Brain pericyte (primary cell): Measurements from ENCODE around the gene MTA2.
"Not testable (repeated sequence)": the region's sequence is repeated elsewhere in the genome, so short reads cannot be mapped to it uniquely, and the experiment has no call there.

Experiments used
- DNase-seq: peaks from one replicate; pipeline ENCODE4 v3.0.0-alpha.2; 2012; ENCODE audit warnings: low read depth, low spot score

MTA2 gene

DNA sequence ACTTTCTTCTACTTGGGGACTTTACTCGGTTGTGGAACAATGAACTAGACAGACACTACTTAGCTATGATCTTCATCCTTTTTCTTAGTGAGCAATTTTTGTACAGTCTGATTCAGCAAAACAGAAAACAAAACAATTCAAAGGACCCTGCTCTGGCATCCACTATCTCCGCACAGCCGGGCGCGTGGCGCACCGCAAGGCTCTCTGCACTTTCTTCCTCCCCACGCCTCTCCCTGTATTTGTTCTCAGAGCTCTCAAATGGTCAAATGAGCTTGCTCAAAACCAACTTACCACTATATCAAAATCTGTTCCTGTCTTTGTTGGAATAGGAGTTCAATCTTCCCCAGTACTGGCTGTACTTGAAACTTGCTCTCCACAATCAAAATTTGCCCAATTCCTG, 35.4 kb downstream of the MTA2 start:
- no peak for DNase-seq

GRCh38 chr11:62565100-62565802, 36.4 kb downstream of the MTA2 start:
- no peak for DNase-seq

GRCh38 chr11:62561677-62562230, 39.9 kb downstream of the MTA2 start:
- not testable (repeated sequence) for DNase-seq

GRCh38 chr11:62560566-62561103, 41.0 kb downstream of the MTA2 start:
- DNase-seq, result peak; percentile 72

DNA sequence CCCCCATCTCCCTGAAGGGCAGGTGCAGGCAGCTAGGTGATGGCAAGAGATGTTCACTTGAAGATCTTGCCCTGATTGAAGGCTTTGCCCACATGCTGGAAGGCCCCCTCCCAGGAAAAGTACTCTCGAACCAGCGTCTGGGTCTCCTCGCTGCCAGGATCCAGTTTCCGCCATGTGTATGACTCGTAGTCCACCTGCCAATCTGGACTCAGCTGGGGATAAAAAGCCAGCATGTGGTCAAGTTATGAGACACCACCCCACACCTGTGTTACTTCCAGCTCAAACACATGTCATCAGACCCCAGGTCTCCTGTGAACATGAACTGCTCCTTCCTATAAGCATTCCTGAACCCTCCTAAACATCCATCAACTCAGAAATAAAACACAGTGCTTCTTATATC, 42.0 kb downstream of the MTA2 start:
- not testable (repeated sequence) for DNase-seq

GRCh38 chr11:62559204-62559603, 42.5 kb downstream of the MTA2 start:
- no peak for DNase-seq

GRCh38 chr11:62558669-62559068, 43.0 kb downstream of the MTA2 start:
- DNase-seq, result no peak

DNA sequence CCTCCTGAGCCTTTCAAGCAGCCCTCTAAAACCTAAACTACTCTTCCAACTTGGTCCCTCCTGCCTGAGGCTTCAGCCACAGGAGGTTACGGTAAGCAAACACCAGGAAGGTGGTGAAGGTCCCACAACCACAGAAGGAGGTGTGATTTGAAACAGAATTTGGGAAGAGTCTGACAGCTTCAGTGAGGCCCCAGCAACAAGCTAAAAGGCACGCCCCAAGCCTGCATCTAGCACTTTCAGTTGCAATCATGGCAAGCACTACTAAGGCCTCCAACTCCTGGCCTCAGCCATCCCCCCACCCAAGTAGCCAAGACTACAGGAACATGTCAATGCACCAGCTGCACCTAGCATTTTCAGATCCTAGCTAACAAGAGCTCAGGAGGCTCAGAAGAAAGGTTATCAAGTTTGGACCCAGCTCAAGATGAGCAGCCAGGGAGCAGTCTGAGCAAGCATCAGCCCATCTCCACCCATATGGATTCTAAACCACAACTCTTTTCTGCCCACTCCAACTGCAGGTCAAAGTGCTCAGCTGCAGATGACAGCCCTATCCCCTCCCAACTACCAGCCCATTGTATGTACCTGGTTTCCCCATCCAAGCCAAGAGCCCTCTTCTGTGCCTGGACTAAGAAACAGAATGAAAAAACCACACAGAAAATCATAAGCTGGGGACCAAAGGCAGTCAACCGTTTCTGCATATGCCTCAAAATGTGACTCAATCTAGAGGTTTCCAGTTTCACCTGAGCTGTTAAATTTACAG, 44.6 kb downstream of the MTA2 start:
- no peak for DNase-seq

GRCh38 chr11:62556108-62556874, 45.4 kb downstream of the MTA2 start:
- DNase-seq, result peak; percentile 89

GRCh38 chr11:62555464-62556107, 46.1 kb downstream of the MTA2 start:
- DNase-seq, result no peak

GRCh38 chr11:62554387-62555167, 47.1 kb downstream of the MTA2 start:
- no peak for DNase-seq

DNA sequence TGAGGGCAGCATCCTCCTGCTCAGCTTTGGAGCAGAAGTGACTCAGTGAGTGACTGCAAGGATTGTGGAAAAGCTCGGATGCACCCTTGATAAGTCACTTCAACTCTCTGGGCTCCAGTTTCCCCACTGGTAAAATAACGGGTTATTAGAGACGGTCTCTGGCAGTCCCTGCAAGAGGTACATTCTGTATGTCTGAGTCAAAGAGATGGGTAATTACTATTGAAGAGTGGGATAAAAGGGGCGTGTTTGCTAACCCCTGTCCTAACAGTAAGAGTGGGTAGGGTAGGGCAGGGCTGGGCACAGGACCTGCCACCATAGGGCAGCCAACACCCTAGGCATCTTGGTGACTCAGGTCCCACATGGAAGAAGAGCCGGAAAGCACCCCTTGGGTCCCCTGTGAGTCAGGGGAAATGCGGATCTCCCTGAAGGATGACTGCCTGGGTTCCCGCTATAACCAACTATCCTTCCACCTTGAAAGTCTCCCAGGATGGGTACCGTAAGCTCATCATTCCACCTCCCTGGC, 47.8 kb downstream of the MTA2 start:
- no peak for DNase-seq

- DNase-seq, result no peak
These were observed 48.4 kb downstream of the MTA2 start for GRCh38 chr11:62553080-62553838.

- no peak for DNase-seq
These were observed 49.1 kb downstream of the MTA2 start for GRCh38 chr11:62552485-62553079.

DNA sequence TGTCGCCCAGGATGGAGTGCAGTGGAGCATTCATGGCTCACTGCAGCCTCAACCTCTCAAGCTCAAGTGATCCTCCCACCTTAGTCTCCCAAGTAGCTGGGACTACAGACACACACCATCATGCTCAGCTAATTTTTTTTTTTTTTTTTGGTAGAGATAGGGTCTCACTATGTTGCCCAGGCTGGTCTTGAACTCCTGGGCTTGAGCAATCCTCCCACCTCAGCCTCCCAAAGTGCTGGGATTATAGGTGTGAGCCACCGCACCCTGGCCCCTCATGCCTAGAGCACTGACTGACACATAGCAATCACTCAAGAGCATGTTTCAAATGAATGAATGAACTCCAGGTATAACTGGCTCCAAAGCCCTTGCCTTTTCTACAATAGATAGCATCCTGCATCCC, 51.2 kb downstream of the MTA2 start:
- not testable (repeated sequence) for DNase-seq

GRCh38 chr11:62548545-62549335, 52.9 kb downstream of the MTA2 start:
- DNase-seq, result no peak

DNA sequence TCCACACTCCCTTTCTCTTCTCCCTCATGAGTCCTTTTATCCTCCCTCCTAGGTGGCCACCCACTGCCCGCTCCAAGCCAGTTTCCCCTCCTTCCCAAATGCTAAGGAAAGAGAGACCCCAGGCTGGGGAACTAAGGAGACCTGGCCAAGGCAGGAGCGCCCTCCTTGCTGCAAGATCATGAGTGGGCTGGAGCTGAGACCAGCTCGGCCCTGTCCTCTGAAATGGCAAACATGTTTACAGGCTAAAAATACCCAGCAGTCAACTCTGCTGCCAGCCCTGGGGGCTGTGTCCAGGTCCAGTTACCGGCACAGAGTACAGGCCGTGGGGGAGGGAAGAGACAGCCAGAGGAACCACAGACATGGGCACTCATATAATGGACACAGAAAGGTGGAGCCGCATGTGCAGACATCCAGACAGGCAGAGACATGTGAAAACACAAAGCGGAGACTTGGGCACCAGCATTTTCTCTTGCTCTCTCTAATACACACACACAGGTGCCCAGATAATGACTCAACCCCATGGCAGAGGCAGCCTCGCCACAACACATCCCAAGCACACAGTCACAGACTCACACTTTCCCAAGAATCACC, 53.9 kb downstream of the MTA2 start:
- no peak for DNase-seq
